ENCODE data around the gene CAPZA2.

CAPZA2 gene

GRCh38 chr7:116829041-116829440 lies 33.3 kb upstream of the CAPZA2 start:
- DNase-seq (ENCODE audit: insufficient read length, low spot score) (no peak), FAIRE-seq (no peak)
- TF ChIP-seq, protein P1, sequence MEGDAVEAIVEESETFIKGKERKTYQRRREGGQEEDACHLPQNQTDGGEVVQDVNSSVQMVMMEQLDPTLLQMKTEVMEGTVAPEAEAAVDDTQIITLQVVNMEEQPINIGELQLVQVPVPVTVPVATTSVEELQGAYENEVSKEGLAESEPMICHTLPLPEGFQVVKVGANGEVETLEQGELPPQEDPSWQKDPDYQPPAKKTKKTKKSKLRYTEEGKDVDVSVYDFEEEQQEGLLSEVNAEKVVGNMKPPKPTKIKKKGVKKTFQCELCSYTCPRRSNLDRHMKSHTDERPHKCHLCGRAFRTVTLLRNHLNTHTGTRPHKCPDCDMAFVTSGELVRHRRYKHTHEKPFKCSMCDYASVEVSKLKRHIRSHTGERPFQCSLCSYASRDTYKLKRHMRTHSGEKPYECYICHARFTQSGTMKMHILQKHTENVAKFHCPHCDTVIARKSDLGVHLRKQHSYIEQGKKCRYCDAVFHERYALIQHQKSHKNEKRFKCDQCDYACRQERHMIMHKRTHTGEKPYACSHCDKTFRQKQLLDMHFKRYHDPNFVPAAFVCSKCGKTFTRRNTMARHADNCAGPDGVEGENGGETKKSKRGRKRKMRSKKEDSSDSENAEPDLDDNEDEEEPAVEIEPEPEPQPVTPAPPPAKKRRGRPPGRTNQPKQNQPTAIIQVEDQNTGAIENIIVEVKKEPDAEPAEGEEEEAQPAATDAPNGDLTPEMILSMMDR (IDR thresholded peaks at IDR 0.05; ENCODE audit: insufficient read depth, missing control alignments) = no peak

DNA sequence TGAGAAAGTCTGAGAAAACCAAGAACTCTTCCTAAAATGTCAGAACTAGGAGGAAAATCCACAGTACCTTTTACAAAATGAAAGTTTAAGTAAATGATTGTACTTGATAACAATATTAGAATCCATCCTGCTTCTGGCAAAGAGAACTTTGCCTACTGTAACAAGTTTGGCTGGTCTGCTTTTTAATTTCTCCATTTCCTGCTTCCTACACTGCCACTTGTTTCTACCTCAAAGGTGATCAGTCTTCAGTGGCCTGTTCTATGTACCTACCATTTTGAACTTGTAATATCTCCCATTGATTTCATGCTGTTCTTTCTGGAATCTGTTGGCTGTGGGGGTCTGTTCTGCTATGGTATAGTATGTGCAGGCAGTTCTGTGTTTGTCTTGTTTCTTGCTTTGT lies 32.9 kb upstream of the CAPZA2 start:
- DNase-seq (ENCODE audit: insufficient read length, low spot score) (no peak), FAIRE-seq (no peak)
- TF ChIP-seq, protein P1 (IDR thresholded peaks at IDR 0.05; ENCODE audit: insufficient read depth, missing control alignments) = no peak

- DNase-seq (ENCODE audit: insufficient read length, low spot score) (no peak), FAIRE-seq (no peak)
- TF ChIP-seq, protein P1 (IDR thresholded peaks at IDR 0.05; ENCODE audit: insufficient read depth, missing control alignments) = no peak
These were observed 29.7 kb upstream of the CAPZA2 start for GRCh38 chr7:116832692-116833091.

GRCh38 chr7:116834815-116835504 lies 27.4 kb upstream of the CAPZA2 start:
- no peak for FAIRE-seq
- no peak for DNase-seq (ENCODE audit: insufficient read length, low spot score)
- TF ChIP-seq, protein P1 (IDR thresholded peaks at IDR 0.05; ENCODE audit: insufficient read depth, missing control alignments) = no peak

GRCh38 chr7:116836048-116836447 lies 26.3 kb upstream of the CAPZA2 start:
- DNase-seq (ENCODE audit: insufficient read length, low spot score) (no peak), FAIRE-seq (no peak)
- TF ChIP-seq, protein P1 (IDR thresholded peaks at IDR 0.05; ENCODE audit: insufficient read depth, missing control alignments) = no peak

- DNase-seq (ENCODE audit: insufficient read length, low spot score) = no peak
- no peak for FAIRE-seq
- TF ChIP-seq, protein P1 (IDR thresholded peaks at IDR 0.05; ENCODE audit: insufficient read depth, missing control alignments) = no peak
These were observed 25.5 kb upstream of the CAPZA2 start for GRCh38 chr7:116836911-116837310.

DNA sequence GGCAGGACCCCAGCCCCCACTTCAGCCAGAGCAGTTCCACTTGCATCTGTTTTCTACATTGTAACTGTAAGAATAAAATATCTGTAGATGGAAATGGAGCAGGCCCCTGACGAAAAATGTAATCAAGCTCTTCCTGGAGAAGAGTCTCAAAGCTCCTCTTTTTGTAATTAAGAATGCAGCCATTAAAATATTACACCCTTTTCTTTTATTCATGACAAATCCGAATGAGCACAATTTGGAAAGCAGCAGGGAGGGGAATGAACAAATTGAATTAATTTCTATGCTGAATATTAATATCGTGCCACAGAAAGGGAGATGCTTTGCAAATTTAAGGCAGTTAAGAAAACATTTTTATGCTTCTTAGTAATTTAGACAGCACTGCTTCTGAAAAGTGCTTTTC lies 24.8 kb upstream of the CAPZA2 start:
- DNase-seq (ENCODE audit: insufficient read length, low spot score) (no peak), FAIRE-seq (no peak)
- TF ChIP-seq, protein P1 (IDR thresholded peaks at IDR 0.05; ENCODE audit: insufficient read depth, missing control alignments) = no peak

Measured in D721Med (cell line).